ENCODE data around the gene REXO2.

REXO2 gene

GRCh38 chr11:114441921-114442320 lies 2.7 kb downstream of the REXO2 start:
- H3K27me3 ChIP-seq (replicated peaks; ENCODE audit: control insufficient read depth, insufficient read depth, low read length) = no peaks in the 10 kb centered on the region
- DNase-seq (ENCODE audit: extremely low read depth, insufficient read length) = no peak
- no peak overlapping the region for H3K4me3 ChIP-seq (replicated peaks; ENCODE audit: low read depth, low read length)
- TF ChIP-seq CTCF (IDR thresholded peaks at IDR 0.05; ENCODE audit: insufficient read depth, low read length, poor library complexity, severe bottlenecking) = no peak
- no peaks in the 10 kb centered on the region for H3K36me3 ChIP-seq (ENCODE audit: control insufficient read depth, insufficient read depth, low read length)

- no peak for TF ChIP-seq CTCF (IDR thresholded peaks at IDR 0.05; ENCODE audit: insufficient read depth, low read length, poor library complexity, severe bottlenecking)
- Histone ChIP-seq H3K4me3 (replicated peaks; ENCODE audit: low read depth, low read length) (no peak overlapping the region), H3K36me3 (ENCODE audit: control insufficient read depth, insufficient read depth, low read length) (no peaks in the 10 kb centered on the region), H3K27me3 (replicated peaks; ENCODE audit: control insufficient read depth, insufficient read depth, low read length) (no peaks in the 10 kb centered on the region)
- no peak for DNase-seq (ENCODE audit: extremely low read depth, insufficient read length)
These were observed 3.3 kb downstream of the REXO2 start for GRCh38 chr11:114442536-114442935.

- no peaks in the 10 kb centered on the region for H3K27me3 ChIP-seq (replicated peaks; ENCODE audit: control insufficient read depth, insufficient read depth, low read length)
- no peak for TF ChIP-seq CTCF (IDR thresholded peaks at IDR 0.05; ENCODE audit: insufficient read depth, low read length, poor library complexity, severe bottlenecking)
- no peak overlapping the region for H3K4me3 ChIP-seq (replicated peaks; ENCODE audit: low read depth, low read length)
- DNase-seq (ENCODE audit: extremely low read depth, insufficient read length) = no peak
- no peaks in the 10 kb centered on the region for H3K36me3 ChIP-seq (ENCODE audit: control insufficient read depth, insufficient read depth, low read length)
These were observed 8.2 kb downstream of the REXO2 start for GRCh38 chr11:114447444-114447843.

- H3K36me3 ChIP-seq (ENCODE audit: control insufficient read depth, insufficient read depth, low read length) = no peaks in the 10 kb centered on the region
- H3K4me3 ChIP-seq (replicated peaks; ENCODE audit: low read depth, low read length) = no peak overlapping the region
- no peak for DNase-seq (ENCODE audit: extremely low read depth, insufficient read length)
- H3K27me3 ChIP-seq (replicated peaks; ENCODE audit: control insufficient read depth, insufficient read depth, low read length) = no peaks in the 10 kb centered on the region
- TF ChIP-seq CTCF (IDR thresholded peaks at IDR 0.05; ENCODE audit: insufficient read depth, low read length, poor library complexity, severe bottlenecking) = no peak
These were observed 8.6 kb downstream of the REXO2 start for GRCh38 chr11:114447892-114448291.

- no peaks in the 10 kb centered on the region for H3K36me3 ChIP-seq (ENCODE audit: control insufficient read depth, insufficient read depth, low read length)
- TF ChIP-seq CTCF (IDR thresholded peaks at IDR 0.05; ENCODE audit: insufficient read depth, low read length, poor library complexity, severe bottlenecking) = no peak
- H3K27me3 ChIP-seq (replicated peaks; ENCODE audit: control insufficient read depth, insufficient read depth, low read length) = no peaks in the 10 kb centered on the region
- H3K4me3 ChIP-seq (replicated peaks; ENCODE audit: low read depth, low read length) = no peak overlapping the region
- no peak for DNase-seq (ENCODE audit: extremely low read depth, insufficient read length)
These were observed 9.6 kb downstream of the REXO2 start for GRCh38 chr11:114448749-114449482.

GRCh38 chr11:114449845-114450244 lies 10.6 kb downstream of the REXO2 start:
- H3K27me3 ChIP-seq (replicated peaks; ENCODE audit: control insufficient read depth, insufficient read depth, low read length) = no peaks in the 10 kb centered on the region
- H3K36me3 ChIP-seq (ENCODE audit: control insufficient read depth, insufficient read depth, low read length) = no peaks in the 10 kb centered on the region
- no peak for TF ChIP-seq CTCF (IDR thresholded peaks at IDR 0.05; ENCODE audit: insufficient read depth, low read length, poor library complexity, severe bottlenecking)
- no peak for DNase-seq (ENCODE audit: extremely low read depth, insufficient read length)
- no peak overlapping the region for H3K4me3 ChIP-seq (replicated peaks; ENCODE audit: low read depth, low read length)
